ENCODE measurements around the gene HCN3. TPM values are rescaled to one million over a fixed set of nuclear protein-coding genes. Genes with fewer than 3 reads are reported as not detected.
"Not testable (repeated sequence)": the region's sequence is repeated elsewhere in the genome, so short reads cannot be mapped to it uniquely, and the experiment has no call there.

The HCN3 gene
- total and polyA plus RNA-seq, 2 donors (not counting 3 experiments of a cell fraction or from before 2014, with no cell fraction given), result 3.3 to 4.1 TPM

DNA sequence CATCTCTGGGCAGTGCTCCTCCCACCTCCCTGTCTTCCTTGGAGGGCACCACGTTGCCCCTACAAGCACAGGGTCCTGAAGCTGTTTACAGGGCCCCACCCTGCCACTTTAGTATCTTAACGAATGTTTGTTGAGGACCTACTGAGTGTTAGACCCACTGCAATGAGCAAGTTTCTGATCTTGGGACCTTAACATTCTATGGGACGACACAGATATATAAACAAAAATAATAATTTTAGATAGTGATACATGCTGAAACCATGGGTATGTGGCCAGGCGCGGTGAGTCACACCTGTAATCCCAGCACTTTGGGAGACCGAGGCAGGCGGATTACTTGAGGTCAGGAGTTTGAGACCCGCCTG is 32.1 kb upstream of the HCN3 start:
- Histone ChIP-seq H2AFZ (ENCODE audit: low read depth, low read length) (peak overlapping the region; percentile 77), H3K27me3 (ENCODE audit: control insufficient read depth in 2 of 2, insufficient read depth in 2 of 2, low read length in 2 of 2) (no peaks in the 10 kb centered on the region), H3K4me3 (replicated peaks in 1 of 3; ENCODE audit: insufficient read depth in 1 of 3, low read depth in 1 of 3, low read length in 3 of 3) (peak overlapping the region in 2 of 3 experiments; percentile 25 to 34), H3K4me1 (ENCODE audit: control insufficient read depth, extremely low read depth, insufficient read depth, low read length) (peaks cover 16% of the 10 kb centered on the region), H3K36me3 (ENCODE audit: control insufficient read depth in 2 of 2, extremely low read depth in 1 of 2, insufficient read depth in 2 of 2, low read length in 2 of 2) (peaks cover 3 to 14% of the 10 kb centered on the region in 2 experiments), H3K27ac (ENCODE audit: insufficient read depth, low read depth, low read length) (peak overlapping the region; percentile 41), H3K4me2 (ENCODE audit: insufficient read depth, low read length) (peak overlapping the region; percentile 41), H3K9ac (replicated peaks; ENCODE audit: extremely low read depth, insufficient read depth, low read length) (peak overlapping the region; percentile 48), H4K20me1 (replicated peaks; ENCODE audit: control insufficient read depth, extremely low read depth, insufficient read depth, low read length) (no peaks in the 10 kb centered on the region), H3K79me2 (ENCODE audit: control insufficient read depth, insufficient read depth, low read length) (peaks cover 7% of the 10 kb centered on the region), H3K9me3 (replicated peaks; ENCODE audit: control insufficient read depth, insufficient read depth, low read length) (no peaks in the 10 kb centered on the region), H3K9me1 (replicated peaks; ENCODE audit: control insufficient read depth, extremely low read depth, insufficient read depth, low read length) (no peaks in the 10 kb centered on the region)
- BruUV-seq (replicated peaks), result TSS peak; percentile 86
- DNase-seq (ENCODE audit: low read depth, low spot score), result no peak
- dilution Hi-C loops (cut with MboI; ENCODE audit: extremely low pct_ligation_motif_present, low sequenced_read_pairs), result no loop called here
- FAIRE-seq, result no peak
- POLR2A ChIA-PET, result no interaction called here
- TF ChIP-seq, protein P1, sequence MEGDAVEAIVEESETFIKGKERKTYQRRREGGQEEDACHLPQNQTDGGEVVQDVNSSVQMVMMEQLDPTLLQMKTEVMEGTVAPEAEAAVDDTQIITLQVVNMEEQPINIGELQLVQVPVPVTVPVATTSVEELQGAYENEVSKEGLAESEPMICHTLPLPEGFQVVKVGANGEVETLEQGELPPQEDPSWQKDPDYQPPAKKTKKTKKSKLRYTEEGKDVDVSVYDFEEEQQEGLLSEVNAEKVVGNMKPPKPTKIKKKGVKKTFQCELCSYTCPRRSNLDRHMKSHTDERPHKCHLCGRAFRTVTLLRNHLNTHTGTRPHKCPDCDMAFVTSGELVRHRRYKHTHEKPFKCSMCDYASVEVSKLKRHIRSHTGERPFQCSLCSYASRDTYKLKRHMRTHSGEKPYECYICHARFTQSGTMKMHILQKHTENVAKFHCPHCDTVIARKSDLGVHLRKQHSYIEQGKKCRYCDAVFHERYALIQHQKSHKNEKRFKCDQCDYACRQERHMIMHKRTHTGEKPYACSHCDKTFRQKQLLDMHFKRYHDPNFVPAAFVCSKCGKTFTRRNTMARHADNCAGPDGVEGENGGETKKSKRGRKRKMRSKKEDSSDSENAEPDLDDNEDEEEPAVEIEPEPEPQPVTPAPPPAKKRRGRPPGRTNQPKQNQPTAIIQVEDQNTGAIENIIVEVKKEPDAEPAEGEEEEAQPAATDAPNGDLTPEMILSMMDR (IDR thresholded peaks at IDR 0.05; ENCODE audit: extremely low read depth in 1 of 2, insufficient read depth in 1 of 2, low read depth in 1 of 2, low read length in 2 of 2), result no peak
- TF ChIP-seq, protein P2, sequence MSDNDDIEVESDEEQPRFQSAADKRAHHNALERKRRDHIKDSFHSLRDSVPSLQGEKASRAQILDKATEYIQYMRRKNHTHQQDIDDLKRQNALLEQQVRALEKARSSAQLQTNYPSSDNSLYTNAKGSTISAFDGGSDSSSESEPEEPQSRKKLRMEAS (IDR thresholded peaks at IDR 0.05; ENCODE audit: insufficient read depth, insufficient read length), result no peak
- TF ChIP-seq GATA2 (IDR thresholded peaks at IDR 0.05; ENCODE audit: insufficient read depth, insufficient read length, low read depth, low read length) (no peak), MYC (IDR thresholded peaks at IDR 0.05; ENCODE audit: low read depth, low read length) (no peak), POLR2A (IDR thresholded peaks at IDR 0.05; ENCODE audit: low read depth, low read length) (no peak), JUN (IDR thresholded peaks at IDR 0.05; ENCODE audit: borderline replicate concordance, insufficient read depth, insufficient read length, low read depth) (no peak), POLR2AphosphoS5 (IDR thresholded peaks at IDR 0.05; ENCODE audit: insufficient read depth, low read depth, low read length) (no peak), FOS (IDR thresholded peaks at IDR 0.05; ENCODE audit: borderline replicate concordance, insufficient read depth, low read length) (no peak), EZH2 (IDR thresholded peaks at IDR 0.05; ENCODE audit: borderline replicate concordance, low read depth, low read length, severe bottlenecking) (no peak)
- CTCF ChIA-PET, result interaction anchor here (2.1 kb wide), 1 partner anchor 38 kb away, joined by 17 read pairs; no protein-coding TSS in a partner anchor
- intact Hi-C loops (cut with micrococcal nuclease), result no loop called here

DNA sequence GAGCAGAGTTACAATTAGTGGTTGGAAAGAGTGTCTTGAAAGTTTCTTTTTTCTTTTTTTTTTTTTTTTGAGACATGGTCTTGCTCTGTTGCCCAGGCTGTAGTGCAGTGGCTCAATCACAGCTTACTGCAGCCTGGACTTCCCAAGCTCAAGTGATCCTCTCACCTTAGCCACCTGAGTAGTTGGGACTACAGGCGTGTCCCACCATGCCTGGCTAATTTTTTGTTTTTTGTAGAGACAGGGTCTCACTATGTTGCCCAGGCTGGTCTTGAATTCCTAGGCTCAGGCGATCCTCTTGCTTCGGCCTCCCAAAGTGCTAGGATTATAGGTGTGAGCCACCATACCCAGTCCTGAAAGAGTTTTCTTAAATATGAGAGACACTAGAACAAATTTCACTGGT is 30.5 kb upstream of the HCN3 start:
- H3K27me3 ChIP-seq (ENCODE audit: control insufficient read depth in 2 of 2, insufficient read depth in 2 of 2, low read length in 2 of 2); H3K79me2 ChIP-seq (ENCODE audit: control insufficient read depth, insufficient read depth, low read length); H2AFZ ChIP-seq (ENCODE audit: low read depth, low read length); intact Hi-C loops (cut with micrococcal nuclease); FAIRE-seq; BruUV-seq (replicated peaks); dilution Hi-C loops (cut with MboI; ENCODE audit: extremely low pct_ligation_motif_present, low sequenced_read_pairs); H3K4me3 ChIP-seq (replicated peaks in 1 of 3; ENCODE audit: insufficient read depth in 1 of 3, low read depth in 1 of 3, low read length in 3 of 3); CTCF ChIA-PET; H3K9me3 ChIP-seq (replicated peaks; ENCODE audit: control insufficient read depth, insufficient read depth, low read length); H3K9ac ChIP-seq (replicated peaks; ENCODE audit: extremely low read depth, insufficient read depth, low read length); H4K20me1 ChIP-seq (replicated peaks; ENCODE audit: control insufficient read depth, extremely low read depth, insufficient read depth, low read length); H3K9me1 ChIP-seq (replicated peaks; ENCODE audit: control insufficient read depth, extremely low read depth, insufficient read depth, low read length); H3K27ac ChIP-seq (ENCODE audit: insufficient read depth, low read depth, low read length); DNase-seq (ENCODE audit: low read depth, low spot score); H3K4me2 ChIP-seq (ENCODE audit: insufficient read depth, low read length): not testable (repeated sequence)
- peaks cover 17% of the 10 kb centered on the region for H3K4me1 ChIP-seq (ENCODE audit: control insufficient read depth, extremely low read depth, insufficient read depth, low read length)
- H3K36me3 ChIP-seq (ENCODE audit: control insufficient read depth in 2 of 2, extremely low read depth in 1 of 2, insufficient read depth in 2 of 2, low read length in 2 of 2), result peaks cover 3 to 14% of the 10 kb centered on the region in 2 experiments
- POLR2A ChIA-PET, result interaction anchor here (0.6 kb wide), 1 partner anchor 9 kb away, joined by 4 read pairs; no protein-coding TSS in a partner anchor
